GM23248 (cell line): Measurements from ENCODE around the gene ATG5. TPM values are rescaled to one million over a fixed set of nuclear protein-coding genes. Genes with fewer than 3 reads are reported as not detected.

Experiments used
- DNase-seq: peaks from one replicate; pipeline ENCODE4 v3.0.0-alpha.2; 2015
- H2AFZ ChIP-seq: fragments of 200-600 bp; sonication (generic); 2 replicates; pipeline ENCODE4 v1.6.1; 2016; ENCODE audit warnings: antibody characterized with exemption
- H3F3A ChIP-seq: fragments of 200-600 bp; sonication (generic); 2 replicates; pipeline ENCODE4 v1.6.1; 2016; ENCODE audit warnings: mild to moderate bottlenecking, antibody characterized with exemption, mixed run types; ENCODE audit not compliant: insufficient read depth
- H3K27ac ChIP-seq: fragments of 200-600 bp; sonication (generic); 2 replicates; pipeline ENCODE4 v1.5.1; 2016; ENCODE audit warnings: mild to moderate bottlenecking
- H3K27me3 ChIP-seq: fragments of 200-600 bp; sonication (generic); replicated peaks from 2 replicates; pipeline ENCODE4 v1.6.1; 2016; ENCODE audit warnings: mild to moderate bottlenecking; ENCODE audit not compliant: insufficient read depth
- H3K36me3 ChIP-seq: fragments of 200-600 bp; sonication (generic); 2 replicates; pipeline ENCODE4 v1.6.1; 2016; ENCODE audit warnings: low read depth, mild to moderate bottlenecking
- H3K4me1 ChIP-seq: fragments of 200-600 bp; sonication (generic); 2 replicates; pipeline ENCODE4 v1.6.1; 2016; ENCODE audit warnings: mild to moderate bottlenecking; ENCODE audit not compliant: insufficient read depth
- H3K4me2 ChIP-seq: fragments of 200-600 bp; sonication (generic); one replicate; pipeline ENCODE4 v1.6.1; 2016; ENCODE audit warnings: mild to moderate bottlenecking; ENCODE audit not compliant: unreplicated experiment
- H3K4me3 ChIP-seq: fragments of 200-600 bp; sonication (generic); 2 replicates; pipeline ENCODE4 v1.5.1; 2016; ENCODE audit warnings: mild to moderate bottlenecking
- H3K79me2 ChIP-seq: fragments of 200-600 bp; sonication (generic); 2 replicates; pipeline ENCODE4 v1.6.1; 2016; ENCODE audit warnings: mild to moderate bottlenecking; ENCODE audit not compliant: insufficient read depth
- H3K9ac ChIP-seq: fragments of 200-600 bp; sonication (generic); 2 replicates; pipeline ENCODE4 v1.6.1; 2016; ENCODE audit warnings: mild to moderate bottlenecking
- H3K9me2 ChIP-seq: fragments of 200-600 bp; sonication (generic); 2 replicates; pipeline ENCODE4 v1.6.1; 2016; ENCODE audit warnings: mixed run types, mild to moderate bottlenecking, moderate library complexity; ENCODE audit not compliant: insufficient read depth
- H3K9me3 ChIP-seq: fragments of 200-600 bp; sonication (generic); one replicate; pipeline ENCODE4 v1.6.1; 2017; ENCODE audit warnings: low read depth
- H4K20me1 ChIP-seq: fragments of 200-600 bp; sonication (generic); 2 replicates; pipeline ENCODE4 v1.6.0; 2016; ENCODE audit not compliant: insufficient read depth
- EZH2 ChIP-seq: fragments of 200-600 bp; sonication (generic); IDR thresholded peaks from 2 replicates; pipeline ENCODE4 v1.6.1; 2018; ENCODE audit warnings: antibody characterized with exemption, mild to moderate bottlenecking; ENCODE audit not compliant: insufficient read depth, poor library complexity, severe bottlenecking
- EZH2phosphoT487 ChIP-seq: fragments of 200-600 bp; sonication (generic); IDR thresholded peaks from 2 replicates; pipeline ENCODE4 v1.6.1; 2018; ENCODE audit warnings: antibody characterized with exemption, moderate library complexity, mild to moderate bottlenecking, low read depth; ENCODE audit not compliant: insufficient read depth
- WGBS, 2 experiments: methylation state at CpG; one replicate each; pipeline ENCODE4 v1.1.6; 2015 to 2017; ENCODE audit warnings: low lambda C conversion rate in 2 of 2, low coverage in 1 of 2; ENCODE audit errors: missing lambda C conversion rate in 2 of 2; 5-methylcytosine and 5-hydroxymethylcytosine counted together
- in situ Hi-C: fragments of 300-500 bp; cut with MboI; formaldehyde crosslinking; loops from 2 replicates; pipeline ENCODE4 v1.15.0; 2020
- polyA plus RNA-seq: library from polyadenylated mRNA; unstranded; fragments of >200 nt; fragmentation: Nextera tagmentation; extraction: Ambion mirVana; gene quantifications from 2 replicates; pipeline ENCODE4 v1.2.1, GENCODE V29; 2016
- total RNA-seq: library from RNA; depleted of rRNA; stranded (reverse); fragments of >200 nt; shearing (Covaris generic); gene quantifications from 2 replicates; pipeline ENCODE4 v1.2.3, GENCODE V29; 2014

ATG5 gene
- total and polyA plus RNA-seq, 2 experiments from 2014 or later = 39.4 to 44.2 TPM

DNA sequence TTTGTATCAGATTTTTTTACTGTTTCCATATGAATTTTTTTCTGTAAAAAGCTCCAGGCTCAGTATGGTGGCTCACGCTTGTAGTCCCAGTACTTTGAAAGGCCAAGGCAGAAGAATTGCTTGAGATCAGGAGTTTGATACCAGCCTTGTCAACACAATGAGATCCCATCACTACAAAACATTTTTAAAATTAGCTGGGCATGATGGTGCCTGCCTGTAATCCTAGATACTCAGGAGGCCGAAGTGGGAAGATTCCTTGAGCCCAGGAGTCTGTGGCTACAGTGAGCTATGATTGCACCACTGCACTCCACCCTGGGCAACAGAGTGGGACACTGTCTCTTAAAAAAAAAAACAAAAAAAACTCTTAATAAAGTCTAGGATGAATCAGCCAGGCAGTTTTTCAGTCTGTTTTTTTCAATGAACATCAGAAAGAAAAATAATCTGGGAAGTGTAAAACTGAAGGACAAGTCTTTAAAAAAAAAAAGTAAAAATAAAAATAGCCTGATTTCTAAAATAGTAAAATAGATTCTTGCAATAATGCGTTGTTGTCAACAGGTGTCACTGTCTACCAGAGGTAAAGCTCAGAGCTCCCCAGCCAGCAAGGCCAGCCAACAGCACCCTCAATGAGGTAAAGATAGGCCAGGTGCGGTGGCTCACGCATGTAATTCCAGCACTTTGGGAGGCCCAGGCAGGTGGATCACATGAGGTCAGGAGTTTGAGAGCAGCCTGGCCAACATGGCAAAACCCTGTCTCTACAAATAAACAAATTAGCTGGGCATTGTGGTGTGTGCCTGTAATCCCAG lies 9.3 kb upstream of the ATG5 start:
- no peaks in the 10 kb centered on the region for H3K36me3 ChIP-seq
- no peak overlapping the region for H3K27ac ChIP-seq
- no peaks in the 10 kb centered on the region for H3K9me3 ChIP-seq
- H3K9me2 ChIP-seq = no peaks in the 10 kb centered on the region
- H3F3A ChIP-seq = 0 out of 2 replicates have a peak, but pooled peaks cover 4% of the 10 kb centered on the region
- H3K4me1 ChIP-seq = no peaks in the 10 kb centered on the region
- TF ChIP-seq EZH2 = no peak
- WGBS, 2 experiments = 12 to 14% methylated on average over 5 of the region's 5 CpGs
- no peak overlapping the region for H2AFZ ChIP-seq
- H3K4me3 ChIP-seq = no peak overlapping the region
- peak; percentile 71 for DNase-seq
- no peak overlapping the region for H3K9ac ChIP-seq
- no peaks in the 10 kb centered on the region for H4K20me1 ChIP-seq
- peaks cover 15% of the 10 kb centered on the region for H3K27me3 ChIP-seq
- H3K79me2 ChIP-seq = no peaks in the 10 kb centered on the region
- no peak overlapping the region for H3K4me2 ChIP-seq
- in situ Hi-C loops = loop anchor here (5.0 kb wide), 1 partner anchor 232 kb away; no protein-coding TSS in a partner anchor

DNA sequence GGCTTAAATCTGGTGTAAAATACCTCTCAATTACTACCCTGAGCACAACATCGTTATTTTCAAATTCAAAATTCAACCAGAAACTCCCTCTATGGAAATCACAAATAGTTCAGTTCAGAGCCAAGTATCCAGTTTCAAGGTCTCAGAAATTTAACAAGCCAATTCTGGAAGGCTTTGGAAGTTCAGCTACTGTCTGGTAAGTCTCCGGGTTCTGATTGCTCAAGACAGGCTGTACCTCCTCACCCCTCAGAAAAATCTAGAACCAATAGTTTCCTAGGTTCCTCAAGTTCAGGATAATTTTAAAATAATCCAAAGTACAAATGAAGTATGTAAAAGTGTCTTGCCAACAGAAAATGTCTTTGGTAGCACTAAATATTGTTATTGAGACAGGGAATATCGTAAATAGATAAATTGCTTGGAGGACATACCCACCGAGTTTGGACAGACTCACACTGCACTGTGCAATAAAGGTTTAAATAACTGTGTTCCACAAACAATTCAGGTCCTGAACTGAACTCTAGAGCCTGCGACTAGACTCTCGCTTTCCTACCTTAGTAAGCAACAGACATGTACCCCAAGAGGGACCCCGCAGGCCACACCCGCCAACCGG lies 729 bp downstream of the ATG5 start:
- TF ChIP-seq EZH2 = no peak
- TF ChIP-seq EZH2phosphoT487 = no peak
- Histone ChIP-seq H3K9me2 (no peaks in the 10 kb centered on the region), H3K9me3 (no peaks in the 10 kb centered on the region), H2AFZ (peak overlapping the region; percentile 96), H3K27me3 (no peaks in the 10 kb centered on the region), H3K4me3 (peak overlapping the region; percentile 99), H3K27ac (peak overlapping the region; percentile 85), H3K4me2 (peak overlapping the region; percentile 88), H3K79me2 (peaks cover 56% of the 10 kb centered on the region), H4K20me1 (no peaks in the 10 kb centered on the region), H3F3A (peaks cover 4% of the 10 kb centered on the region; the same call in 1 of the 2 replicates), H3K36me3 (no peaks in the 10 kb centered on the region), H3K9ac (peak overlapping the region; percentile 92), H3K4me1 (peaks cover 9% of the 10 kb centered on the region)
- in situ Hi-C loops = no loop called here
- 6 to 10% methylated on average over 9 of the region's 9 CpGs for WGBS, 2 experiments
- DNase-seq = peak; percentile 53

DNA sequence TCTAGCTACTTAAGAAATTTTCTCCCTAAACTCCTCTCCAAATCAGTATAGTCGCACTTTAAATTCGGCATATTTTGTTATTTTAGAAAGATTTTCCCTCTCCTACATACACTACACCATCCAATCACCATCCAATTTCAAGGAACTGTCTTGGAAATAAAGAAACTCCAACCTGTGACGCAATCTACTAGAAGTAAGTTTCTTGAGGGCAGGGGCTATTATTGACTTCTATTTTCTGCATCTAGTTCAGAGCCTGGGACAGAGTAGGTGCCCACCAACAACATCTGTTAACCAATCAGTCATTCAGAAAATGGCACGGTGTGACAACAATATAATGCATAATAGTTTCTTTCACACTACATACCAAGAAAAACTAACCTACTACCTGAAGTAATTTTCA lies 3.6 kb downstream of the ATG5 start:
- TF ChIP-seq EZH2 = no peak
- no peak for TF ChIP-seq EZH2phosphoT487
- in situ Hi-C loops = no loop called here
- WGBS, 2 experiments = 96 to 99% methylated on average over 4 of the region's 4 CpGs

DNA sequence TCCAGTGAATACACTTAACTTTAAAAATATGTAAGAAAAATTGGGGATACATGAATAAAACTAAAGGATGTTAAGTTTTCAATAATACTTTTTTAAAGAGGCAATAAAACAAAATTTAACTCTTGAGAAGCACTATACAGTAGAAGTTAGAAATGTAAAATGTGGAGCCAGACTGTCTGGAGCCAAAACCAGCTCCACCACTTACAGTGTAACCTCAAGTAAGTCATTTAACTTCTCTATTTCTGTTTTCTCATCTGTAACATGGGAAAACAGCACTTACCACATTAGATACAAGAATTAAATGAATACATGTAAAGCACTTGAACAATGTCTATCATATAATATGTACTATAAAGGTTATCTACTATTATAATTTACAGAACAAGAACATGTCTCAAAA lies 6.7 kb downstream of the ATG5 start:
- Histone ChIP-seq H3K27ac (no peak overlapping the region), H3K4me2 (no peak overlapping the region), H3K36me3 (peaks cover 6% of the 10 kb centered on the region; the same call in 1 of the 2 replicates), H3K27me3 (no peaks in the 10 kb centered on the region), H3K4me1 (peaks cover under 1% of the 10 kb centered on the region), H3K9me2 (no peaks in the 10 kb centered on the region), H3K79me2 (peaks cover 95% of the 10 kb centered on the region), H4K20me1 (no peaks in the 10 kb centered on the region), H3K9ac (no peak overlapping the region), H2AFZ (no peak overlapping the region), H3F3A (no peaks in the 10 kb centered on the region), H3K9me3 (no peaks in the 10 kb centered on the region), H3K4me3 (no peak overlapping the region)
- in situ Hi-C loops = no loop called here
- no peak for DNase-seq
- TF ChIP-seq EZH2 (no peak), EZH2phosphoT487 (no peak)

More for the DNA sequence above, 3.6 kb downstream of the ATG5 start:
- H3K9me2 ChIP-seq = no peaks in the 10 kb centered on the region
- H3K36me3 ChIP-seq = no peaks in the 10 kb centered on the region
- no peak overlapping the region for H2AFZ ChIP-seq
- DNase-seq = no peak
- no peak overlapping the region for H3K27ac ChIP-seq
- H3K27me3 ChIP-seq = no peaks in the 10 kb centered on the region
- no peaks in the 10 kb centered on the region for H3K9me3 ChIP-seq
- no peak overlapping the region for H3K4me2 ChIP-seq
- H4K20me1 ChIP-seq = no peaks in the 10 kb centered on the region
- peaks cover 85% of the 10 kb centered on the region for H3K79me2 ChIP-seq
- no peak overlapping the region for H3K4me3 ChIP-seq
- H3F3A ChIP-seq = peaks cover 4% of the 10 kb centered on the region; the same call in 1 of the 2 replicates
- peaks cover 9% of the 10 kb centered on the region for H3K4me1 ChIP-seq
- H3K9ac ChIP-seq = no peak overlapping the region
